Measurements from ENCODE around the gene STRIP2. TPM values are rescaled to one million over a fixed set of nuclear protein-coding genes. Genes with fewer than 3 reads are reported as not detected.

Gene STRIP2
- total RNA-seq, 1 donor from 2014 or later: 6.5 TPM

DNA sequence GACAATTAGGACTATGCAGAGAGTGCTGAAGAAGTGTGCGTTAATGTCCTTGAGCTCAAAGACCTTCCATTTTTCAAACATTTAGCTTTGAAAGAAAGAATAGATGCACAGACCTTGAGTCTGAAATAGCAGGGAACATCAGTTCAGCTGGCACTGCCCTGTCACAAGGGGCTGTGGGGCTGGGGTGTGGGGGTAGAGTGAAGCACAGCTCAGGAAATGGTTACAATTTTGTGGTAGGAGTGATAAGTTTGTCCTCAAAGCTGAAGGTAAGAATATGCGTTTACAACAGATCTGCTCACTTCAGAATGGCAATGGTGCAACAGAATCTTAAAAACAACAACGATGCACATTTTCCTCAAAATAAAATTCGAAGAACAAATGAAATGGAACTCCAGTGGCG is 101.7 kb downstream of the STRIP2 start:
- DNase-seq (ENCODE audit: low spot score, unreplicated experiment): no peak
- Mint-ChIP-seq H3K36me3 (ENCODE audit: insufficient read depth) (no peaks in the 10 kb centered on the region), H3K27ac (no peak overlapping the region), H3K27me3 (peaks cover 7% of the 10 kb centered on the region), H3K4me3 (ENCODE audit: low read depth) (no peak overlapping the region), H3K9me3 (ENCODE audit: low read depth) (no peaks in the 10 kb centered on the region), H3K4me1 (ENCODE audit: low read depth) (peaks cover 4% of the 10 kb centered on the region)
- TF ChIP-seq CTCF (IDR thresholded peaks at IDR 0.05; ENCODE audit: unreplicated experiment): no peak

DNA sequence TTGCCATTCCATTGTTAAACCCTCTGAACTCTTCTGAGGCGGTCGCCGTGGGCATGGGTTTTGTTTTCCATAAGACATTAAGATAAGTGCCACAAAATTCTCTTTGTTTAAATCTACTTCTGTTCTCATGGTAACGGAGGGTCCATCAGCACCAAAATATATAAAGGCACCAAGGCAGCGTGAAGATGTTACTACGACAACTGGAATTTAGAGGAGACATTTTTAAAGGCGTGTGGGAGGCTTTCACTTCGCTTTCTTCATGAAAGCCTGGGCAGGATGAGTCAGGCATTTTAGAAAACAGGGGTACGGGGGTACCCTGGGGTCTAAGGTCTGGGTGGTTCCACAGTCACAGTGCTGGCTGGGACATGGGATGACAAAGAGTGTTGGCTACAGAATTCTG is 102.1 kb downstream of the STRIP2 start:
- Mint-ChIP-seq H3K27me3 (peaks cover 7% of the 10 kb centered on the region), H3K9me3 (ENCODE audit: low read depth) (no peaks in the 10 kb centered on the region), H3K4me3 (ENCODE audit: low read depth) (no peak overlapping the region), H3K4me1 (ENCODE audit: low read depth) (peaks cover 6% of the 10 kb centered on the region), H3K27ac (no peak overlapping the region), H3K36me3 (ENCODE audit: insufficient read depth) (no peaks in the 10 kb centered on the region)
- no peak for DNase-seq (ENCODE audit: low spot score, unreplicated experiment)
- TF ChIP-seq CTCF (IDR thresholded peaks at IDR 0.05; ENCODE audit: unreplicated experiment): no peak

Other genes starting within 250 kb of the STRIP2 start
- gene SMO, start 245.8 kb upstream of the STRIP2 start, total RNA-seq: 103 and 104 TPM in 2 replicates
- gene AHCYL2, start 209.4 kb upstream of the STRIP2 start, total RNA-seq: 22.0 and 26.0 TPM in 2 replicates
- 1.7 and 2.3 TPM in 2 replicates for gene SMKR1, start 68.1 kb downstream of the STRIP2 start, total RNA-seq
- gene NRF1, start 177.3 kb downstream of the STRIP2 start, total RNA-seq: 29.7 and 32.4 TPM in 2 replicates